Caki2 (cell line): Measurements from ENCODE around the gene RPS19BP1. TPM values are rescaled to one million over a fixed set of nuclear protein-coding genes. Genes with fewer than 3 reads are reported as not detected.

Experiments used
- DNase-seq: peaks from one replicate; pipeline ENCODE4 v3.0.0-alpha.2; 2015; ENCODE audit warnings: low read depth
- in situ Hi-C: cut with HindIII; loops from 2 replicates; pipeline ENCODE4 v1.10.0; 2016; ENCODE audit warnings: low sequenced_read_pairs, low pct_unique_long_range_greater_than_20kb, mixed read lengths
- total RNA-seq: library from RNA; depleted of rRNA; stranded (reverse); fragments of >200 nt; shearing (Covaris generic); gene quantifications from 2 replicates; pipeline ENCODE4 v1.2.3, GENCODE V29; 2014; ENCODE audit warnings: low replicate concordance

Gene RPS19BP1
- total RNA-seq, 1 experiment from 2014 or later = 209 TPM

DNA sequence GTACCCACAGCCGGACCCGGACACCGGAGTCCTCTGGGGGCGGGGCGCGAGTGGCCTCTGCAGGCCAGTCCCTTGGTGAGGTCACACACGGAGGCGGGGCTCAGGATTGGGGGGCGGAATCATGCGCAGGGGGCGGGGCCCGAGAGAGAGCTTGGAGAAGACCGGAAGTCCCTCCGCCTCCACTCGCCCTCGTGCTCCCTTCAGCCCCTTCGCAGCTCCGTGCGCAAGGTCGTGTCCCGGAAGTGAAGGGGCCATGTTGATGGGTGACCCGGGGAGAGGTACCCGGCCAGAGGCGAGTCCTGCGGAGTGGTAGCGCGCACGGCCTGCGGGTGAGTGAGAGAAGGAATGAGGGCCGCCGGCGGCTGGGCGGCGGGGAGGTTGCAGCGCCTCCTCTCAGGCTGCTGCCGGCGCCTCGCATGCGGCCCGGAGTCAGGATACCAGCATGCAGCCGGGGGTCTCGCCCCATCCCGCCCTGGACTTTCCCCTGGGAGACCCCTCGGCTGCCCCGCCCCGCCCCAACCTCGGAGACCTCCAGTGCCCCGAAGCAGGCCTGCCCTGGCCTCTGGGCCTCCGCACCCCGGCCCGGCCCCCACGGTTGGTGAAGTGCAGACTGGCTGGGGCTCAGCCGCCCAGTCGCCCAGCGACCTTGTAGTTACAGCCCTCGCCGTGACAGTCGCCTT is 30.3 kb downstream of the RPS19BP1 start, which contains the start of gene MIEF1:
Gene MIEF1 (plus strand): TSS at position 182 of the 680 bp plus-strand sequence. CDS start 9,005 bp downstream, outside the sequence.
- in situ Hi-C loops = no loop called here
- peak; percentile 91 for DNase-seq

DNA sequence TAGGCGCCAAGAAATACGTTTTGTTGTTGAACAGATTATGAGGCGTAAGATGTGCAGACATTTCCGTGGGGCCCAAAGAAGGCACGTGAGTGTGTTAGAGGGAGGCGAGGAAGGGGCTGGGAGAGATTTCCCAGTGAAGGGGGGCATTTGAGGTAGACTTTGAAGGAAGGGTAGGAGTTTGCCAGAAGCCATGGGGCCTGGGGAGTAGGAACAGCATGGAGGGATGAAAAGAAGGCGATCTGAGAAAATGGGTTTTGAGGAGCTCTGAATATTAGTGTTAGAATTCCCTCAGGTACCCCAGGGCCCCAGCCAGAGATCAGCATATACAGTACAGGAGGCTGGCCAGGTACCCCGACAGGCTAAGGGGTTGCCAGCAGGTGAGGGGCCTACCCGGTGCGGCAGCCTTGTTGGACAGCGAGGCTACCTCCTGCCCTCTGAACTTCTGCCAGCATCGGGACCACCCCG is 30.9 kb downstream of the RPS19BP1 start:
- no peak for DNase-seq
- in situ Hi-C loops = no loop called here

GRCh38 chr22:39500101-39500500 is 32.4 kb downstream of the RPS19BP1 start:
- in situ Hi-C loops = no loop called here
- no peak for DNase-seq

DNA sequence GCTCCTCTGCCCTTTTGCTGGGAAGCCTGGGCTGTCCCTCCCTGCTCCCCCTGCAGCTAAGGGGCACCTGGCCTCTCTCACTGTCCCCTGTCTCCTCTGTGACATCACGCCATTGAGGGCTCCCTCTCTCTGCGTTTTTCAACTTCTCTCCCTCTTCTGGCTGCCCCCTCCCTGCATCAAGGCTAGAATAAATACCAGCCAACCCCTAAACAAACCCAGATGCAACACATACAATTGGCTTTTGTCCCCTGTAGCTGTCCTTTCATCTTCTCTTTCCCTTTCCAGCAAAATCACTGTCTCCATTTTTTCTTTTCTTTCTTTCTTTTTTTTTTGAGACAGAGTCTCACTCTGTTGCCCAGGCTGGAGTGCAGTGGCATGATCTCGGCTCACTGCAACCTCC is 33.7 kb downstream of the RPS19BP1 start:
- DNase-seq = no peak
- in situ Hi-C loops = no loop called here

DNA sequence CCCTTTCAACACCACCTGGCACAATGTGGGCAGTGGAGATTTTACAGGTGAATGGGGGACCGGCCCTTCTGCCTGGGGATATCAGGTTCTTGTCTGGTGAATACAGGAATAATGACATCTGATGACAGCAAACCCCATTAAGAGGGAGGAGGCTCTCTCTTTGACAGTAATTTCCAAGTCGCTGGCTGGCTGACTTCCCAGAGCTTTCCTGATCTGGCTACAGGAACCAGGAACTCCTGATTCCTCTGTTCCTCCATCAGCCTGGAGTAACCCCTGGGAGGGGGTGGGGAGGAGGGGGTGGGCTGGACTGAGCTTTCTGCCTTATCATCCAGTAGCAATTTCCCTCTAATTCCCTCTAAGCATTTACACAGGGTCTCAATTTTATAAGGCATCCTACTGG is 34.2 kb downstream of the RPS19BP1 start:
- no peak for DNase-seq
- in situ Hi-C loops = no loop called here

- in situ Hi-C loops = no loop called here
- DNase-seq = no peak
These were observed 35.1 kb downstream of the RPS19BP1 start for GRCh38 chr22:39497429-39497828.

DNA sequence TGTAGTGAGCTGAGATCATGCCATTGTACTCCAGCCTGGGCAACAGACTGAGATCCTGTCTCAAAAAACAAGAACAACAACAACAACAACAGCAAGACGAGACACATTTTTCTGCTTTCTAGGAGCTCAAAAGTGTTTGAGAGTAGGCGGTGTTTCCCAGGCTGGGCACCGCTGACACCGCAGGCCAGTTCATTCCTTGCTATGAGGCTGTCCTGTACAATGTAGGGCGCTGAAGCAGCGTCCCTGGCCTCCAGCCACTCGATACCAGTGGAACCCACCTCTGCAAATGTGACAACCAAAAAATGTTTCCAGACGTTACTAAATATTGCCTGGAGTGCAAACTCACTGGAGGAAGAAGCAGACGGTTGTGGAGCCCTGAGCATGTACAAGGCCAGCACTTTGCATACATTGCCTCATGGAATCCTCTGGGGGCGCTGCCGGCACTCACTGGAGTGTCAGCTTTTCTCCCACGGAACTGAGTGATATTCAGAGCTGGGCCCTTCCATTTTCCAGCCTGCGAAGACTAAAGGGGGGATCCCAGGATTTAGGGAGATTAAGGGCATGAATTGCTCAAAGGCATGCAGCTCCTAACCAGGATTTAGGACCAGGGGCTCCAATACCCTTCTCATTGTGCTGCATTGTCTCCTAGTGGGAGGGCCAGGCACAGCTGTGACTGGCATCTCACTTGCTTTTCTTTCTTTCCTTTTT is 36.3 kb downstream of the RPS19BP1 start:
- DNase-seq = peak; percentile 22
- in situ Hi-C loops = no loop called here

DNA sequence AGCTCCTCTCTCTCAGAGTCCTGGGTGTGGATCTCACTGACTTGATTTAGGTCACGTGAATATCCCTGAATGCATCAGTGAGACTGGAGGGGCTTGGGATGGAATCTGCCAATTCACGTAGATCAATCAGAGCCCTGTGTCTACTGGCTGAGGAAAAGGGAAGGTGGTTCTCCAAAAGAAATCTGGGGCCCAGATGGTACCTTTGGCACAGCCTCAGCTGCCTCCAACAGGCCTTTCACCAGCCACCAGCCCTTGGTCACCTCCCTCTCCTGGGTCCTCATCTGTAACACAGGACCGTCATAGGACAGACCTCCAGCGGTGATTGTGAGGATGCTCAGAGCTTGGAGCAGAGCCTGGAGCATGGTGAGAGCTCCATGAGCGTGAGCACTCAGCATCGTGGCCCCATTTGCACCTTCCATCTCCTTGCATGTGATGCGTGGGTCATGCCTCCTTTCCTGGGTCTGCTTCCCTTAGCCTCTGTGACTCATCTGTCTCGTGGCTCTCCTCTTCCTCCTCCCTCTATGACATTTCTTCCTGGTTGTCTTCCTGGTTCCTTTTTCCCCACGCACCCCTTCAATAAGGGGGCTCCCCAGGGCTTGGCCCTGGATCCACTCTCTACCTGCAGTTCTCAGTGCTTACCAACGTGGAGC is 38.0 kb downstream of the RPS19BP1 start:
- no peak for DNase-seq
- in situ Hi-C loops = no loop called here

GRCh38 chr22:39493759-39494158 is 38.8 kb downstream of the RPS19BP1 start:
- no peak for DNase-seq
- in situ Hi-C loops = no loop called here

GRCh38 chr22:39492186-39492585 is 40.4 kb downstream of the RPS19BP1 start:
- in situ Hi-C loops = no loop called here
- no peak for DNase-seq

DNA sequence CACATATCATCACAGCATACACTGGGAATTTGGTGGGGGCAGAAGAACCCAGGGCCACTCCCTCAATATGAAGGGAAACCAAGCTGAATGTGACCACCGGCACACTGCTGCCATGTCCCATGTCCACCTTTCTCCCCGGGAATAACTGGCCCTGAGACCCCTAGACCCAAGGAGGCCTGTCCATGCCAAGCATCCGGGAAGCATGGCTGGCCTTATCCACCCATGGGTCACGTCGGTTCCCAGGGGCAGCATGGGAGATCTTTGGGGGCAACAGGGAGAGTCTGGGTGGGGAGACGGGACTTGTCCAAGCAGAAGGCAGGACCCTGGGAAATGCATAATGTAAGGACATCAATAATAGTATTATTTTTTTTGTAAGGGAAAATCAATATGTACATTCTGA is 40.9 kb downstream of the RPS19BP1 start:
- in situ Hi-C loops = no loop called here

GRCh38 chr22:39490966-39491680 is 41.4 kb downstream of the RPS19BP1 start:
- DNase-seq = no peak
- in situ Hi-C loops = no loop called here

More for the DNA sequence above, 40.9 kb downstream of the RPS19BP1 start:
- no peak for DNase-seq

DNA sequence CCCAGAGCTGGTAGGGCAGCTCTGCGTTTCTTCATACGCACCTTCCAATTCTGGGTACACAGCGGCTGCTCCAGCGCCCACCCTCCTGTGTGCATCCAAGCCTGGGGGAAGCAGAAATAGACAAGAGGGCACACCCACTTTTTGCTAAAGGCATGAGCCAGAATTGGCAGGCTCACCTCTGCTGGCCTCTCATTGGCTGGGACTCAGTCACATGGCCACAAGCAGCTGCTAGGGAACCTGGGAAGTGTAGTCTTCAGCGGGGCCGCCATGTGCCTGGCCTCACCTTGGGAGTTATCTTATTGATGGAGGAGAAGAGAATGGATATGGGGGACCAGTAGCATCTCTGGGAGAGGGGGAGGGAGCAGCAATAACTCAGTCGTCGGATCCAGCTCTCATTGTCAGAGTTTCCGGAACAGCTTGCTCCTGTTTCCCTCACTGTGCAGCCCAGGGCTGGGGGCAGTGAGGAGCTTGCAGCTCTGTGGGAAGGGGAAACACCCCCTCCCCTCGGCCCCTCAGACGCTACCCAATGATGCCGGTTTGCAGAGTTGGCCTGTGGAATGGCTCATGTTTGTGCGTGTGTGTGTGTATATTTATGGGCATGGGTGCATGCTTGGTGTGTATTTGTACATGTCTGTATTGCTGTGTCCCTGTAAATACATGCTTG is 42.3 kb downstream of the RPS19BP1 start:
- in situ Hi-C loops = no loop called here

GRCh38 chr22:39489094-39490068 is 43.2 kb downstream of the RPS19BP1 start:
- DNase-seq = no peak
- in situ Hi-C loops = loop anchor here (10.0 kb wide), 1 partner anchor 85 kb away; no protein-coding TSS in a partner anchor

More for the DNA sequence above, 42.3 kb downstream of the RPS19BP1 start:
- DNase-seq = peak; percentile 62

GRCh38 chr22:39488563-39489083 is 43.9 kb downstream of the RPS19BP1 start:
- DNase-seq = no peak
- in situ Hi-C loops = loop anchor here (10.0 kb wide), 1 partner anchor 84 kb away; no protein-coding TSS in a partner anchor

GRCh38 chr22:39487826-39488520 is 44.6 kb downstream of the RPS19BP1 start:
- no peak for DNase-seq
- in situ Hi-C loops = loop anchor here (10.0 kb wide), 1 partner anchor 83 kb away; no protein-coding TSS in a partner anchor
